ENCODE data around the gene C19orf12.

C19orf12 gene

GRCh38 chr19:29748996-29749849 is 34.2 kb upstream of the C19orf12 start:
- no peak for DNase-seq (ENCODE audit: low read depth)
- TF ChIP-seq CTCF (IDR thresholded peaks at IDR 0.05; ENCODE audit: control insufficient read depth, extremely low read depth, insufficient read depth) = no peak

GRCh38 chr19:29745253-29745652 is 30.2 kb upstream of the C19orf12 start:
- no peak for DNase-seq (ENCODE audit: low read depth)
- no peak overlapping the region for H3K4me3 ChIP-seq (ENCODE audit: low read depth, low read length)
- TF ChIP-seq CTCF (IDR thresholded peaks at IDR 0.05; ENCODE audit: control insufficient read depth, extremely low read depth, insufficient read depth) = no peak

More at GRCh38 chr19:29748996-29749849, 34.2 kb upstream of the C19orf12 start:
- no peak overlapping the region for H3K4me3 ChIP-seq (ENCODE audit: low read depth, low read length)

GRCh38 chr19:29743681-29744080 is 28.6 kb upstream of the C19orf12 start:
- no peak overlapping the region for H3K4me3 ChIP-seq (ENCODE audit: low read depth, low read length)
- DNase-seq (ENCODE audit: low read depth) = no peak
- TF ChIP-seq CTCF (IDR thresholded peaks at IDR 0.05; ENCODE audit: control insufficient read depth, extremely low read depth, insufficient read depth) = no peak

- no peak overlapping the region for H3K4me3 ChIP-seq (ENCODE audit: low read depth, low read length)
- TF ChIP-seq CTCF (IDR thresholded peaks at IDR 0.05; ENCODE audit: control insufficient read depth, extremely low read depth, insufficient read depth) = 0 out of 2 replicates have a peak, but pooled peaks have one; percentile 10
- DNase-seq (ENCODE audit: low read depth) = peak; percentile 75
Observed at GRCh38 chr19:29741776-29742175, 26.7 kb upstream of the C19orf12 start.

GRCh38 chr19:29741226-29741625 is 26.2 kb upstream of the C19orf12 start:
- DNase-seq (ENCODE audit: low read depth) = no peak
- TF ChIP-seq CTCF (IDR thresholded peaks at IDR 0.05; ENCODE audit: control insufficient read depth, extremely low read depth, insufficient read depth) = no peak
- no peak overlapping the region for H3K4me3 ChIP-seq (ENCODE audit: low read depth, low read length)

- TF ChIP-seq CTCF (IDR thresholded peaks at IDR 0.05; ENCODE audit: control insufficient read depth, extremely low read depth, insufficient read depth) = no peak
Observed at GRCh38 chr19:29737461-29738000, 22.5 kb upstream of the C19orf12 start.

More at GRCh38 chr19:29737461-29738000, 22.5 kb upstream of the C19orf12 start:
- no peak overlapping the region for H3K4me3 ChIP-seq (ENCODE audit: low read depth, low read length)
- no peak for DNase-seq (ENCODE audit: low read depth)
